Measurements from ENCODE around the gene SLC49A3. TPM values are rescaled to one million over a fixed set of nuclear protein-coding genes. Genes with fewer than 3 reads are reported as not detected.

The SLC49A3 gene
- total and polyA plus RNA-seq, 2 of the 4 experiments (the other 2 are of a cell fraction), result under 0.01 to 0.32 TPM

DNA sequence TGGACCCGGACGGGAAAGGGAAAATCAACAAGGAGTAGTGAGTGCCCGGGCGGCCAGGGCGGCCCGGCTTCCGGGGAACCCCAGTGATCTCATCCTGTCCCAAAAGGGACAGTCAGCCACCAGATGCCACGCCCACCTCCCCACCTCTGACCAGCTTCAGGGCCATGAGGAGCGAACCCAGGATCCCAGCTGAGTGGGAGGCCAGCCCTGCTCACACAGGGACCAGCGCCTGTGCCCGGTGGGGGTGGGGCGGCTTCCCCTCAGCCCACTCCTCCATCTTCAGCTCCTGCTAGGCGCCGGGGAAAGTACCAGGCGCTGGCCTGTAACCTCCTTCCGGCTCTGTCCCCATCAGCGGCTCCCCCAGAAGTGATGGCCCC is 8.4 kb downstream of the SLC49A3 start:
- no peak overlapping the region for H3K9ac ChIP-seq (ENCODE audit: low read depth, low read length)
- H3K27ac ChIP-seq (ENCODE audit: insufficient read depth, low read length), result no peak overlapping the region
- H3K14ac ChIP-seq (replicated peaks; ENCODE audit: low read depth, low read length), result no peak overlapping the region
- no peak overlapping the region for H2BK120ac ChIP-seq (ENCODE audit: low read depth, low read length)
- H4K91ac ChIP-seq (ENCODE audit: insufficient read depth, low read depth, low read length), result no peak overlapping the region
- dilution Hi-C loops (cut with HindIII; ENCODE audit: low sequenced_read_pairs, unreplicated experiment), result no loop called here
- H2BK15ac ChIP-seq (ENCODE audit: low read depth, low read length), result no peak overlapping the region
- no peak overlapping the region for H2BK5ac ChIP-seq (ENCODE audit: low read depth, low read length, poor library complexity, severe bottlenecking)
- H2BK20ac ChIP-seq (ENCODE audit: low read depth, low read length), result no peak overlapping the region
- intact Hi-C loops (cut with micrococcal nuclease), result no loop called here
- BruUV-seq (replicated peaks), result no TSS peak
- no peak overlapping the region for H3K18ac ChIP-seq (ENCODE audit: low read depth, low read length)
- peak overlapping the region; percentile 67 for H2AFZ ChIP-seq (replicated peaks; ENCODE audit: low read length, poor library complexity)
- peaks cover under 1% of the 10 kb centered on the region; the same call in 1 of the 2 replicates for H3K9me1 ChIP-seq (ENCODE audit: insufficient read depth, low read length)
- WGBS, 2 experiments (ENCODE audit: extremely low coverage in 2 of 2, insufficient read length in 1 of 2), result 88% methylated on average over 7 of the region's 17 CpGs; no CpG with 5 or more reads in 1 of the 2 experiments
- H3K4me1 ChIP-seq (ENCODE audit: control insufficient read depth, insufficient read depth, low read length), result peaks cover 3% of the 10 kb centered on the region; the same call in 1 of the 2 replicates
- DNase-seq, result no peak
- no peak overlapping the region for H3K23ac ChIP-seq (ENCODE audit: low read depth, low read length)
- H4K5ac ChIP-seq (ENCODE audit: low read depth, low read length), result no peak overlapping the region
- in situ Hi-C loops (cut with MboI; ENCODE audit: low sequenced_read_pairs), result no loop called here
- no peak overlapping the region for H3K4me3 ChIP-seq (ENCODE audit: insufficient read depth, low read depth, low read length)
- H3K56ac ChIP-seq (ENCODE audit: extremely low read depth, insufficient read depth, low read length), result no peak overlapping the region
- H2AK9ac ChIP-seq (replicated peaks; ENCODE audit: low read depth, low read length, poor library complexity), result no peak overlapping the region
- peaks cover 3 to 4% of the 10 kb centered on the region in 2 experiments; a peak in 3 of 4 replicates for H3K79me1 ChIP-seq (ENCODE audit: low read depth in 1 of 2, low read length in 2 of 2)
- ChIA-PET POLR2A (ENCODE audit: unreplicated experiment) (no interaction called here), CTCF (no interaction called here)
- H3K27me3 ChIP-seq (ENCODE audit: control insufficient read depth, insufficient read depth, low read length), result no peaks in the 10 kb centered on the region
- no peak for TF ChIP-seq FOS (IDR thresholded peaks at IDR 0.05; ENCODE audit: low read depth, low read length)
- TF ChIP-seq, protein P1, sequence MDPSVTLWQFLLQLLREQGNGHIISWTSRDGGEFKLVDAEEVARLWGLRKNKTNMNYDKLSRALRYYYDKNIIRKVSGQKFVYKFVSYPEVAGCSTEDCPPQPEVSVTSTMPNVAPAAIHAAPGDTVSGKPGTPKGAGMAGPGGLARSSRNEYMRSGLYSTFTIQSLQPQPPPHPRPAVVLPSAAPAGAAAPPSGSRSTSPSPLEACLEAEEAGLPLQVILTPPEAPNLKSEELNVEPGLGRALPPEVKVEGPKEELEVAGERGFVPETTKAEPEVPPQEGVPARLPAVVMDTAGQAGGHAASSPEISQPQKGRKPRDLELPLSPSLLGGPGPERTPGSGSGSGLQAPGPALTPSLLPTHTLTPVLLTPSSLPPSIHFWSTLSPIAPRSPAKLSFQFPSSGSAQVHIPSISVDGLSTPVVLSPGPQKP (IDR thresholded peaks at IDR 0.05; ENCODE audit: borderline replicate concordance, low read depth, low read length), result no peak
- no peak for TF ChIP-seq SMC3 (IDR thresholded peaks at IDR 0.05; ENCODE audit: low read depth, low read length)
- TF ChIP-seq, protein P2, sequence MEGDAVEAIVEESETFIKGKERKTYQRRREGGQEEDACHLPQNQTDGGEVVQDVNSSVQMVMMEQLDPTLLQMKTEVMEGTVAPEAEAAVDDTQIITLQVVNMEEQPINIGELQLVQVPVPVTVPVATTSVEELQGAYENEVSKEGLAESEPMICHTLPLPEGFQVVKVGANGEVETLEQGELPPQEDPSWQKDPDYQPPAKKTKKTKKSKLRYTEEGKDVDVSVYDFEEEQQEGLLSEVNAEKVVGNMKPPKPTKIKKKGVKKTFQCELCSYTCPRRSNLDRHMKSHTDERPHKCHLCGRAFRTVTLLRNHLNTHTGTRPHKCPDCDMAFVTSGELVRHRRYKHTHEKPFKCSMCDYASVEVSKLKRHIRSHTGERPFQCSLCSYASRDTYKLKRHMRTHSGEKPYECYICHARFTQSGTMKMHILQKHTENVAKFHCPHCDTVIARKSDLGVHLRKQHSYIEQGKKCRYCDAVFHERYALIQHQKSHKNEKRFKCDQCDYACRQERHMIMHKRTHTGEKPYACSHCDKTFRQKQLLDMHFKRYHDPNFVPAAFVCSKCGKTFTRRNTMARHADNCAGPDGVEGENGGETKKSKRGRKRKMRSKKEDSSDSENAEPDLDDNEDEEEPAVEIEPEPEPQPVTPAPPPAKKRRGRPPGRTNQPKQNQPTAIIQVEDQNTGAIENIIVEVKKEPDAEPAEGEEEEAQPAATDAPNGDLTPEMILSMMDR (conservative IDR thresholded peaks at IDR 0.05; ENCODE audit: low read depth, low read length), result no peak
- no peak for TF ChIP-seq CHD1 (IDR thresholded peaks at IDR 0.05; ENCODE audit: low read depth, low read length)
- no peak for TF ChIP-seq MAZ (IDR thresholded peaks at IDR 0.05; ENCODE audit: borderline replicate concordance, low read depth, low read length)
- no peaks in the 10 kb centered on the region for H3K36me3 ChIP-seq (ENCODE audit: control insufficient read depth, insufficient read depth, low read length)
- peak overlapping the region; percentile 86 for H3K4me2 ChIP-seq (ENCODE audit: low read depth, low read length)
- no peak overlapping the region for H2AK5ac ChIP-seq (ENCODE audit: low read depth, low read length)
- no peak for ATAC-seq (ENCODE audit: low read depth)
- H3K4ac ChIP-seq (ENCODE audit: low read depth, low read length), result no peak overlapping the region
- H4K20me1 ChIP-seq (ENCODE audit: insufficient read depth, low read length), result no peaks in the 10 kb centered on the region
- H3K9me3 ChIP-seq (ENCODE audit: control insufficient read depth, insufficient read depth, low read length), result no peaks in the 10 kb centered on the region
- peak overlapping the region in 1 of 2 experiments; percentile 56; a peak in 1 of 4 replicates for H4K8ac ChIP-seq (ENCODE audit: low read depth in 2 of 2, low read length in 2 of 2)
